HL-60 (cell line): ENCODE results near the gene AGAP1.

Experiments
- DNase-seq, 2 experiments: peaks; one replicate each; pipeline ENCODE4 v3.0.0-alpha.2; 2010 to 2020; ENCODE audit warnings: low read depth in 1 of 2, low spot score in 1 of 2
- H3K27ac ChIP-seq: fragments of 250-450 bp; sonication (Bioruptor Pico); replicated peaks from 2 replicates; pipeline ENCODE4 v1.5.1; 2020; ENCODE audit warnings: mild to moderate bottlenecking, moderate library complexity
- H3K27me3 ChIP-seq: fragments of 250-450 bp; sonication (Bioruptor Pico); 2 replicates; pipeline ENCODE4 v1.5.1; 2021; ENCODE audit warnings: mild to moderate bottlenecking, moderate library complexity; ENCODE audit not compliant: insufficient read depth, poor library complexity, severe bottlenecking
- H3K4me3 ChIP-seq: replicated peaks from 2 replicates; pipeline ENCODE4 v1.5.1; 2011; ENCODE audit warnings: mild to moderate bottlenecking, control low read depth, low read length; ENCODE audit not compliant: insufficient read depth
- CTCF ChIP-seq: IDR thresholded peaks from one replicate; pipeline ENCODE4 v1.5.1; 2011; ENCODE audit warnings: low read length, control low read depth, inconsistent platforms; ENCODE audit not compliant: insufficient read depth
- GABPA ChIP-seq: IDR thresholded peaks from 2 replicates; pipeline ENCODE4 v1.6.1; 2012; ENCODE audit warnings: low read depth
- POLR2AphosphoS5 ChIP-seq: IDR thresholded peaks from 2 replicates; pipeline ENCODE4 v1.6.1; 2012; ENCODE audit warnings: low read depth
- REST ChIP-seq: IDR thresholded peaks from 2 replicates; pipeline ENCODE4 v1.6.1; 2012; ENCODE audit warnings: low read depth; ENCODE audit not compliant: insufficient replicate concordance
- SPI1 ChIP-seq: IDR thresholded peaks from 2 replicates; pipeline ENCODE4 v1.6.1; 2012; ENCODE audit warnings: low read depth, mild to moderate bottlenecking, borderline replicate concordance

Gene AGAP1

GRCh38 chr2:235733761-235734160 is 239.9 kb downstream of the AGAP1 start:
- Histone ChIP-seq H3K27me3 (no peaks in the 10 kb centered on the region), H3K4me3 (no peak overlapping the region), H3K27ac (no peak overlapping the region)
- no peak for DNase-seq
- TF ChIP-seq CTCF (no peak), REST (no peak), GABPA (no peak), POLR2AphosphoS5 (no peak), SPI1 (no peak)

GRCh38 chr2:235734168-235734567 is 240.3 kb downstream of the AGAP1 start:
- Histone ChIP-seq H3K27ac (no peak overlapping the region), H3K27me3 (no peaks in the 10 kb centered on the region), H3K4me3 (no peak overlapping the region)
- TF ChIP-seq REST: no peak
- no peak for TF ChIP-seq CTCF
- no peak for TF ChIP-seq GABPA
- TF ChIP-seq SPI1: no peak
- TF ChIP-seq POLR2AphosphoS5: no peak
- DNase-seq: no peak

- no peak for DNase-seq
Observed at GRCh38 chr2:235734688-235735231, 240.9 kb downstream of the AGAP1 start.

More at GRCh38 chr2:235734688-235735231, 240.9 kb downstream of the AGAP1 start:
- TF ChIP-seq SPI1 (no peak), REST (no peak), GABPA (no peak), POLR2AphosphoS5 (no peak), CTCF (no peak)
- Histone ChIP-seq H3K27ac (no peak overlapping the region), H3K27me3 (no peaks in the 10 kb centered on the region), H3K4me3 (no peak overlapping the region)
